Activated naive CD4-positive, alpha-beta T cell (primary cell): ENCODE results near the gene DCAF16.

Experiments used
- DNase-seq, 4 experiments: peaks; one replicate each; lab custom pipeline; 2025; lab: John Stamatoyannopoulos, UW

The DCAF16 gene

DNA sequence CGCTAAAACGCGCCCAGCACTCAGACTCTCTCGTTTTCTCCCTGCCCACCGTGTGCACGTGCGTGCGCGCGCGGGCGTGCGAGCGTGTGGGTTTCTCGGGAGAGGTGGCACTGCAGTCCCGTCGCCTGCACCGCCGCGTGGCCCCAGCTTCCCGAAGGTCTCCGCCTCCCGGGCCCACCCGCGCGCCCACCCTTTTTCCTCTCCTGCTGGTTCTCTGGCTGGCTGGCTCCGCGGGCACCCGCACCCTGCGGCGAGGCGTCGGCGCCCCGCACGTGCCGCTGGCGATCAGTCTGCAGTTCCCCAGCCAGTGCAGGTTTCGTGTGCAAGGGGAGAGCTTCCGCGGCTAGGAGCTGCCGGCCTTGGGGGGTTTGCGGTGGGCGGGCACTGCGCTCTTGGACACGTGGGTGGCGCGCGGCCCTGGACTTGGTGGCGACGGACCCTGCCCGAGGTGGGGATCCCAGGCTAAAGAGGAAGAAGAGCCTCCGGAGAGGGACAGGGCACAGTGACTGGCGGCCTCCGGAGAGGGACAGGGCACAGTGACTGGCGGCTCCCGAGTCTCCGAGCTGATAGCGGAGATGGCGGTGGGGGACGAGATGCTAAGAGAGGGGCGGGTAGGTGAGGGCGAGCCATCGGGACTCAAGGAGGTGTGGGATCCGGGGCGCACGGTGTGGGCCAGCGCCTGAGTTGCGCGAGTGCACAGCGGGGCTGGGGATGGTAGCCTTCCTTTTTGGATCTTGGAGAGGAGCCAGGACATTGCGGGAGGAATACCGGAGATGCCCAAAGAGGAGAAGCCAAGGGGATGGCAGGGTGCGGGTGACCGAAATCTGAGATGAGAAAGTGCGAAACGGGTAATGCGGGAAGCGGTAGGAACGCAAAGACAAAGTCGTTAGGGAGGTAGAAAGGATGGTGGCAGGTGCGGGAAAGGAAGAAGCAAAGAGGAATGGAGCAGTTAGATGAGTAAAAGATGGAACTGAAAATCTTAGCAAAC, 29.0 kb downstream of the DCAF16 start, which contains the start of gene FAM184B:
FAM184B (minus strand) TSS at position 322 of the 988 bp plus-strand sequence. CDS start 322 bp downstream, outside the sequence.
- no peak for DNase-seq

DNA sequence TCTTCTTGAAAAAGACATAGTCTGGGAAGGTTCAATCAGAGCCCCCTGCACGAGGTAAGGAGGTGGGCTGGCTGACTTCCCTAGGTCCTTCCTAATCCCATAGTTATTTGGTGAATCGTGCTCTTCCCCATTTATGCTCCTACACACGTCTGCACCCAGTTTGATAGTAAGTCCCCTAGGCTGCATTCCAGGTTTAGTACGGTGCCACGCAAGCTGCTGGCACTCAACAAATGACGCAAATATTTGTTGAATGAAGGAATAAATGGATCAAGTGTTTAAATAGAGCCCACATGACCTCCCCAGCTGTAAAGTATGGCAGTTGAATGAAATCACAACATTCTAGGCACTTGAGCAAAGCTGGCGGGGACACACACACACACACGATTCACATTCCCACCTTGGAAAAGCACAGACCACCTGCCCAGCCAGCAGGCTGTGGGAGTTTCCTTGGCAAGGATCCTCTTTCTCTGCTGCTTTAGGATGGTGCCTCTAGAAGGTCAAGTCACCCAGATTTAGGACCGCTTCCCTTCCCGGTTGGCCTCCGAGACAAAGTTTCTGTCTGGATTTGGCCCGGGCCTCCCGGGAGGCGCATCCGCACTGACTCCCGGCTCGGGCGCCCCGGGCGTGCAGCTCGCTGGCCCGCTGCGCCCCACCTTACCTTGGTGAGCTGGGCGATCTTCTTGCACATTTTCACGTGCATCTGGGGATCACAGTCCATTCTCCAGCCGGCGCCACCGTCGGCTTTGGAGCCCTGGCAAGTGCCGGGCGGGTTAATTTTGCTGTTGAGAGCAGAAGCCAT, 29.9 kb downstream of the DCAF16 start:
- DNase-seq = no peak

DNA sequence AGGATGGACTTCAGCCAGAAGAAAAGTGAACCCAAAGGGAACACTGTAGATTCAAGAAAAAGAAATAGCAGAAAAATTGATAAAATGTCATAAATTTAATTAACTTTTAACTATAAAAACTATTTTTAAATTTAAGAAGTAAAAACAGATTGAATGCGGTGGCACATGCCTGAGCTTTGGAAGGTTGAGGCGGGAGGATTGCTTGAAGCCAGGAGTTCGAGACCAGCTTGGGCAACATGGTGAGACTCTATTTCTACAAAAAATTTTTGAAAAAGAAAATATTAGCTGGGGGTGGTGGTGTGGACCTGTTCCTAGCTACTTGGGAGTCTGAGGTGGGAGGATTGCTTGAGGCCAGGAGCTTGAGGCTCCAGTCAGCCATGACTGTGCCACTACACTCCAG, 32.1 kb downstream of the DCAF16 start:
- DNase-seq = no peak

DNA sequence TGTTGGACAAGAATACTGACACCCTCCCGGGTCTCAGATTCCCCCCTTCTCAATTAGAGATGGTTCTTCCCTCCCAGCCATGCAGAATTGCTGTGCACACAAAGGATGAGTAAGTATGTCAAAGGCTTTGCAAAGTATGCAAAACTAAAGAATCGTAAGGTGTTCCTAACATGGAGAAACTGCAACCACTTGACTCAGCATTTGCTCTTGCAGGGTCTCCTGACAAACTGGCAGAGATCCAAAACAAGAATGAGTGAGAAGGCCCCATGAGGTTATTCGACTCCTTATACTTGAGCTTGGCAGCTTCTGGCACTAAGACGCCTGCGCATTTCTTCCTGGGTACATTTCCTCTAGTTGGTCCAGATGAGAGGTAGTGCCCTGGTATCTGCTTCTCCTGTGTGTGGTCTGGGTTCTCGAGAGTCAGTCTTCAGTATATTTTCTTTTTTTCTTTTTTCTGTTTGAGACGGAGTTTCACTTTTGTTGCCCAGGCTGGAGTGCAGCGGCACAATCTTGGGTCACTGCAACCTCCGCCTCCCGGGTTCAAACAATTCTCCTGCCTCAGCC, 37.3 kb downstream of the DCAF16 start:
- DNase-seq = no peak

DNA sequence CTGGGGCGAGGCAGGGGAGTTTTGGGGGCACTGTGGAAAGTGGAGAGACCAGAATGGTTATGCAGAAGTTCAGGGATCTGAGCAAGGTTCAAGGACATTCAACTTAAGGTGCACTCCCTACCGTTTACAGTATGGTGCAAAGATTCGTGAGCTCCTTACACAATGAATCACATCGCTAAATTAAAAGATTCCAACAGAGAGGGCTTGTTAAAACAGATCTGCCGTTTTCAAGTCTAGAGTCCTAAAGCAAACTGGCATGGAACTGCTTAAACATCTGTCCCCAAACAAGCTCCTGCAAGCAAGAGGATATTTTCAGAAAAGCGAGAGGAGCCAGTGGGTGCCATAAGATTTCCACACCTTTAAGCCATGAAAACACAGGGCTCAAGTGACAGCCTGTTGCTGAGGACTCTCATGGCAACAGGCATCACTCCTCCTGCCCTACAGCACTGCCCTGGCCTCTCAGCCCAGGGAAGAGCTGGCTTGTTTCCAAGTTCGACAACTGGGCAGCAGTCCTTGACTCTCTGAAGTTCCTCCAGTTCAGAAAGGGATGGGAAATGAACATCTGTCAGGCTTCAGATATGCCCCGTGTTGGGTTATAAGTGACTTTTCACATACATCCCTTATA, 39.2 kb downstream of the DCAF16 start:
- DNase-seq = no peak

DNA sequence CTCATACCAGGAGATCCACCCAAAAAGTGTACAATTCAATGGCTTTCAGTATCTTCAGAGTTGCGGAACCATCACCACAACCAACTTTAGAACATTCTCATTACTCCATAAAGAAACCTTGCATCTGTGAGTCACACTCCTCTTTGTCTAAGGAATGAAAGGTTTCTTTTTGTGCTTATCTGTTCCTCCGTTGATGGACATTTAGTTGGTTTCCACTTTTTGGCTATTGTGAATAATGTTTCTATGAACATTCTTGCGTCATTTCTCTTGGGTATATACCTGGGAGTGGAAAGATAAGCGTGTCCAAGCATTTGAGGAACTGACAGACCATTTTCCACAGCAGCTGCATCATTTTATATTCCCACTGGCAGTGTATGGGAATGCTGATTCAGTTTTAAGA, 39.7 kb downstream of the DCAF16 start:
- DNase-seq = no peak

DNA sequence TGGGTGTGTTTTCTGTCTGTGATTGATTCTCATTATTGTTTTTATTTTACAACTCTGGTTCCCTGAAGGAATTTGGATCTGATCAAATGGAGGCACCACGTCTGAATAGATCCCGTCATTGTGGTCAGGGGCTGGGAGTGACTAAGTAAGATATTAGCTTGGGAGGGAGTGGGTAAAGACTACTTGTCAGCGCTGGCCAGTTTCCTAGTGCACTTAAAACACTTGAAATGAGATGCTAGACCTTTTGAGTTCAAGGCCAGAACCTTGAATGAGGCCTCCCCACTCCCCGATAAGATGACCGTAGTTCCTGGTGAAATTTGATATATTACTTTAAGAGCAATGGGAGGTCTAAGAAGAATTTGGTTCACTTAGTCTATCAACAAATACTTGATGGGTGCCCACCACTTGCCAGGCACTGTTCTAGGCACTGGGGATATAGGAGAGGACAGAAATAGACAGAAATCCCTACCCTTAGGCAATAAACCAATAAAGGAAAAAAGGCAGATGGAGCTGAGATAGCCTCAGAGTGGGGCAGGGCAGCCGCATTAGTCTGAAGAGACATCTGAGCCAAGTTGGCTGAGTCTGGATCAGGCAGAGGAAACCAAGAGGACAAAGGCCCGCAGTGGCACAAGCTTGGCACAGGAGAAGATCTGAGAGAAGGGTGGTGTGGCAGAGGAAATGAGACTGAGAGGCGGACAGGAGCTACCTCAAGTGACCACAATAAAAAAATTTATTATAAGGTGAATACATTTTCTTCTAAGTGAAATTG, 41.0 kb downstream of the DCAF16 start:
- no peak for DNase-seq

DNA sequence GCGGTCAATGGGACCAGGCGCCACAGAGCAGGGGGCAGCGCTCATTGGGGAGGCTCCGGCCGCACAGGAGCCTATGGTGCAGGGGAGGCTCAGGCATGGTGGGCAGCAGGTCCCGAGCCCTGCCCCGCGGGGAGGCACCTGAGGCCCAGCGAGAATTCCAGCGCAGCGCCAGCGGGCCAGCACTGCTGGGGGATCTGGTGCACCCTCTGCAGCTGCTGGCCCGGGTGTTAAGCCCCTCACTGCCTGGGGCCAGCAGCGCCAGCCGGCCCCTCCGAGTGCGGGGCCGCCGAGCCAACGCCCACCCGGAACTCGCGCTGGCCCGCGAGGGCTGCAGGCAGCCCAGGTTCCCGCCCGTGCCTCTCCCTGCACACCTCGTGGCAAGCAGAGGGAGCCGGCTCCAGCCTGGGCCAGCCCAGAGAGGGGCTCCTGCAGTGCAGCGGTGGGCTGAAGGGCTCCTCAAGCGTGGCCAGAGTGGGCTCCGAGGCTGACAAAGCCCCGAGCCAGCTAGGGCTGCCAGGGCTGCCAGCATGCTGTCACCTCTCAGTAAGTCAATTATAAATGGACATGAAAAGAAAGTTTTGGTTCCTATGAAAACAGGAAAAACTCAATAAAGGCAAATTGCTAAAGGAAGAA, 43.6 kb downstream of the DCAF16 start:
- DNase-seq = no peak

DNA sequence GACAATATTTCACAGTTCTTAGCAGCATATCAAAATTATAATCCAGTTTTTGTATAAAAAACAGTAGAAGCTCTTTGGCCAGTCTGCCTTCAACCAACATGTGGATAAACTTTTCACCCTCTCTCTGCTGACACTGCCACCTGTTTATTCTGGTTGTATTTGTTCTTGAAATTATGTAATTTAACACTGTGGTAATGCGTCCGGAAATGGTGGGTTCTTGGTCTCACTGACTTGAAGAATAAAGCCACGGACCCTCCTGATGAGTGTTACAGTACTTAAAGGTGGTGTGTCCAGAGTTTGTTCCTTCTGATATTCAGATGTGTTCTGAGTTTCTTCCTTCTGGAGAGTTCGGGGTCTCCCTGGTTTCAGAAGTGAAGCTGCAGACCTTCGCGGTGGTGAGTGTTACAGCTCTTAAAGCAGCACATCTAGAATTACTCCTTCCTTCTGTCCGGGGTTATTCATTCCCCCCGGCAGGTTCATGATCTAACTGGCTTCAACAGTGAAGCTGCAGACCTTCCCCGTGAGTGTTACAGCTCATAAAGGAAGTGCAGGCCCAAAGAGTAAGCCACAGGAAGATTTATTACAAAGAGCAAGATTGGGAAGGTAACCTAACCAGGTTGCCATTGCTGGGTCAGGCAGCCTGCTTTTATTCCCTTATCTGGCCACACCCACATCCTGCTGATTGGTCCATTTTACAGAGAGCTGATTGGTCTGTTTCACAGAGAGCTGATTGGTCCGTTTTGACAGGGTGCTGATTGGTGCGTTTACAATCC, 44.9 kb downstream of the DCAF16 start:
- no peak for DNase-seq

DNA sequence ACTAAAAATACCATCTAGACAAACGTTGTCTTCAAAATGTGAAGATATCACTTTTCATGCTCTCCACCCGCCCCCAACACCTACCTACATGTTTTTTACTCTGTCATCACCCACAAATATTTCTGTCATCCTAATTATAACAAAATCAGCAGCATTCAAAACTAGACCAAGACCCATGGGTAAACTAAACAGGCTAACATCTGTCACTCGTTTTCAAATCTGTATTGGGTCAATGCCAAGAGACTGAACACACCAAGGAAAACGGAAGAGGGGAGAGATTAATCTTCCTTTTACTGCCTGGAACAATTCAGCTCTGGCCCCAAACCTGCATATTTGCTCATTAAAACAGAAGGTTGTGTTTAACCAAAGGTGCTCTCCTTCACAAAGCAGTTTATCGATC, 46.6 kb downstream of the DCAF16 start:
- no peak for DNase-seq

DNA sequence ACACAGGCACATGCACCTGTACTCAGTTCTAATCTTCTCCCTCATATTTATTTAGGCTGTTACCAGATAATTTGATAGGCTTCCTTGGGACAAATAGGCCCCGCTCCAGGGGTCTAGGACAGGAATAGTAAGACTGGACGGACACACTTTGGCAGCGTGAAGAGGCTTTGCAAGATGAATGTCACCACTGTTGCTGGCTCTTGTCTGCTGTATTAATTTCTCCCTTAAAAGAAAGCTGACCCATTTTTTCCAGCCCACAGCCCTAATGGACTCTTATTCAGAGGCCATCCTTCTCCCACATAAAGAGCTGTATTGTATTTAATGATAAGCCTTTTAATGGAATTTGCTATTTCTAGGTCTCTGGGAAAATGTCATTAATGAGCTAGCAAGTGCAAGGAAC, 47.1 kb downstream of the DCAF16 start:
- DNase-seq = no peak

DNA sequence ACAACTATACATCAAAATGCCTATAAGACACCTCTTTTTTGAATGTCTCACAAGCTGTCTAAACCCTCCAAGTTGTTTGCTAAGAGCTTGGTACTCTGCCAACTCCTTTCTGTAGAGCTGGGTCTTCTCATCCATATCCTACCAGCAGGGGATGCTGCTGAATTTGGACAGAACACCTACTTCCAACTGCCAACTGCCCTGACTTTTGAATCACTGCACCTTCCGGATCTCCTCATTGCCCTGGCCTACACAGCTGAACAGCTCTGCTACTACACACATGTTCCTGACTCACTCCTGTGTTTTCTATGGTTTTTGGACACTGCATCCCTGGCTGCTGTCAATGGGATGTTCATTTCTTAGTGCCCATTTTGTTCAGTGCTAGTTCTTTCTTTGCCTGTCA, 47.8 kb downstream of the DCAF16 start:
- DNase-seq = no peak

DNA sequence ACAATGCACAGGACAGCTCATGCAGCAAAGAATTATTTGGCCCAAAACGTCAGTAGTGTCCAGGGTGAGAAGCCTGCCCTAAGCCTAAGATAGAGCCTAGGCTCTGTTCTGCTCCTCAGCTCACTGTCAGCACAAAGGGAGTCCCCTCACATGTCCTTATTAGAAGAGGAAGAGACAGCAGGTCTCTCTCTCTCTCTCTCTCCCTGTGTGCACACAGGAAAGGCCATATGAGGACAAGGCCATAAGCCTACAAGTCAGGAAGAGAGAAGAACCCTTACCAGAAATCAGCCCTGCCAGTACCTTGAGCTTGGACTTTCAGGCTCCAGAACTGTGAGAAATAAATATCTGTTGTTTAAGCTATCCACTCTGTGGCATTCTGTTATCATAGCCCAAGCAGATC, 49.5 kb downstream of the DCAF16 start:
- DNase-seq = no peak

DNA sequence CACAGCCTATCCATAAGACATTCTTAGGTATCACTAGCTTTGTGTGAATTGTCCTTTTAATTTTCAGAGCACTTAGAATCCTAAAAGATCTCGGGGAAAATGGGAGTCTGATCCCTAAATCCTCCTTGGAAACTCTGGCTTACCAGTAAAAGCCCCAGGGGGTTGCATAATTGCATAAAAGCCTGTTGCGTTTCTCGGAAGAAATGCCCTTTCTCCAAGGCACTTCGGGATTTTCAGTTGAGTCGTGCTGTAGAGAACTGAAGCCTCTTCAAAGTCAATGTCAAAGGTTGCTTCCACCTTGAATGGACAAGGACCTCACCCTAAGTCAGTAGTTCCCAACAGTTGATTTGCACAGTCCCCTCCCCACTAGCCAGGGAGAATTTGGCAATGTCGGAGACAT, 49.9 kb downstream of the DCAF16 start:
- no peak for DNase-seq

DNA sequence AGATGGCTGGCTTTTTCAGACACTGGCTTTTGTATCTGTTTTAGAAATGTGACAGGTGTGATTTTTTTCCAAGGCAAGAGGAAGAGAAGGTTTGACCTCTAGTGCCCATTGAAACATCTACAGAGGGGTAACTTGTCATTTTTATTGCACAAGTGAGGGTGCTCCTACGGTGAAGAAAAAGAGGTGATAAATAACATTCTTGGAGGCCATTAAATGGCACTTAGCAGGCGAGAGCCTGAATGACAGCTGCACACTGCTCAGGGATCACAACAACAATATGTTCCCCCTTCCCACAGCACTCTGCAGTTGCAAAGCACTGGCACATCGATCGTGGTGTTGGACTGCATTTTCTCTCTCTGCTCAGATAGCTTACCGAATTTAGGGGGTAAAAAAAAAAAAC, 52.1 kb downstream of the DCAF16 start:
- no peak for DNase-seq

DNA sequence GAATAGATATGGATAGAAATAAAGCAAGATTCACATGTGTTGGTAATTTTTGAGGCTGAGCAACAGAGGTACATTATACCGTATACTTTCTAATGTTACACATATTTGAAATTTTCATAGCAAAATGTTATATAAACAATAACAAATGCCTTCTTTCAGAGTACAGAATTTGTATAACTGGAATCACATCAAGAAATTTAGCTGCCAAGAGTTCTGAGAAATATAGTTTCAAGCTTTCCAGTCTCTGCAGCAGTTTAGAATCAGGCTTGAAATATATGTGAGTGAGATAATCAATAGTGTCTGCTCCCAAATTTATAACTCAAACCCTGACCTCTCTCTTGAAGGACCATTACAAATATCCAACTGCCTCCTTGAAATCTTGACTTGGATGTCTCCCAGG, 52.9 kb downstream of the DCAF16 start:
- DNase-seq = no peak

DNA sequence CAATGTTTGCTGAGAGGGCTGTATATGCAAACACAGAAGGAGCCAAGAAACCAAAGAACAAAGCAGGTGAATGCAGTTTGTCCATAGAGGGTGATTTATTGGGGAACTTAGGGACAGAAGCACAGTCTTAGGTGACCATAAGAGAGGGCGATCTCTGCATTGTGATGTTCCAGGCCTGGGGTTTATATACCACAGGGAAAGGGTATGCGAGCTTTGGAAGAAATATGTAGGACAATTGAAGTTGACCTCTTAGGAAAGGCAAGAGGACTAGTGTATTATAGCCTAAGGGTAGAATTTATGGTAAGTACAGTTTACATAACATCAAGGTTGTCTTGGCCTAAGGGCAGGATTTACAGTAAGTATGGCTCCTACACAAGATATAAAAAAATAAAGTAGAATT, 56.9 kb downstream of the DCAF16 start:
- DNase-seq = no peak
